Upper lobe of left lung (tissue), 6 donors: Measurements from ENCODE around the gene VSTM4. TPM values are rescaled to one million over a fixed set of nuclear protein-coding genes. Genes with fewer than 3 reads are reported as not detected.

Experiments
- ATAC-seq, 2 donors: fragments of 200-7000 bp; cut with Tn5 transposase; one replicate each; pipeline ENCODE4 v1.9.1; 2022; ENCODE audit warnings: mild to moderate bottlenecking in 2 of 2, moderate library complexity in 2 of 2; ENCODE audit not compliant: low FRiP score in 2 of 2
- DNase-seq, 2 donors: peaks; one replicate each; pipeline ENCODE4 v3.0.0-alpha.2; 2019 to 2020
- H3K27ac ChIP-seq, 4 donors: fragments of 200-600 bp; sonication (generic); one replicate each; pipeline ENCODE4 v1.5.1; 2016 to 2019
- H3K27me3 ChIP-seq, 4 donors: fragments of 200-600 bp; sonication (generic); one replicate each; pipeline ENCODE4 v1.5.1; 2017 to 2019
- H3K36me3 ChIP-seq, 4 donors: fragments of 200-600 bp; sonication (generic); one replicate each; pipeline ENCODE4 v1.5.1; 2016 to 2019
- H3K4me1 ChIP-seq, 4 donors: fragments of 200-600 bp; sonication (generic); one replicate each; pipeline ENCODE4 v1.5.1; 2018 to 2019
- H3K4me3 ChIP-seq, 4 donors: fragments of 200-600 bp; sonication (generic); one replicate each; pipeline ENCODE4 v1.5.1; 2017 to 2019; ENCODE audit warnings: mild to moderate bottlenecking in 2 of 4, moderate library complexity in 1 of 4
- H3K9me3 ChIP-seq, 4 donors: fragments of 200-600 bp; sonication (generic); one replicate each; pipeline ENCODE4 v1.5.1; 2018 to 2019
- CTCF ChIP-seq, 6 experiments: fragments of 450-650 bp in 4 of 6; fragments of 200-600 bp in 2 of 6; sonication (generic) in 2 of 6; IDR thresholded peaks; one replicate each; pipeline ENCODE4 v1.5.1; 2016 to 2019; ENCODE audit warnings: antibody characterized with exemption in 6 of 6
- EP300 ChIP-seq, 4 donors: sonication (generic); formaldehyde crosslinking; IDR thresholded peaks; one replicate each; pipeline ENCODE4 v1.5.1; 2017; ENCODE audit warnings: antibody characterized with exemption in 4 of 4, control low read depth in 2 of 4
- POLR2A ChIP-seq, 4 donors: fragments of 450-650 bp; IDR thresholded peaks; one replicate each; pipeline ENCODE4 v1.5.1; 2016 to 2017; ENCODE audit warnings: antibody characterized with exemption in 4 of 4, mild to moderate bottlenecking in 2 of 4
- POLR2AphosphoS5 ChIP-seq, 2 donors: sonication (generic); formaldehyde crosslinking; IDR thresholded peaks; one replicate each; pipeline ENCODE4 v1.5.1; 2017; ENCODE audit warnings: antibody characterized with exemption in 2 of 2
- WGBS, 2 donors: methylation state at CpG; one replicate each; pipeline ENCODE4 v1.1.5; 2017 to 2018; 5-methylcytosine and 5-hydroxymethylcytosine counted together
- total RNA-seq, 6 donors: library from RNA; depleted of rRNA in 4 of 6; stranded (reverse); fragments of >200 nt in 4 of 6; gene quantifications; one replicate each; pipeline versions ENCODE4 v1.1.0 to v1.2.1, GENCODE V29; 2016 to 2021
- donor health status: DM: no; HTN: no; CAD: no; lungs with moderate emphysema.
- donor health status: DM: no; HTN: yes; CAD: no; lungs with severe emphysema.

The VSTM4 gene
- total RNA-seq, 6 donors from 2014 or later = 8.5 to 24.3 (median 13.2) TPM

- ATAC-seq (peak; percentile 28 to 76), DNase-seq (peak; percentile 40 to 42)
- Histone ChIP-seq H3K27me3 (no peaks in the 10 kb centered on the region), H3K36me3 (no peaks in the 10 kb centered on the region), H3K27ac (peak overlapping the region in 1 of 4 donors; percentile 59), H3K4me3 (no peak overlapping the region), H3K9me3 (no peaks in the 10 kb centered on the region), H3K4me1 (peaks cover 3 to 45% (median 29%) of the 10 kb centered on the region in 4 donors)
- TF ChIP-seq EP300 (IDR thresholded peaks at IDR 0.05) (no peak), POLR2A (IDR thresholded peaks at IDR 0.05) (no peak), CTCF (IDR thresholded peaks at IDR 0.05) (no peak), POLR2AphosphoS5 (IDR thresholded peaks at IDR 0.05) (peak; percentile 18 to 28)
- 64 to 76% methylated on average over 6 to 9 of the region's 9 CpGs for WGBS, 2 donors
These were observed 5.5 kb downstream of the VSTM4 start for GRCh38 chr10:49109669-49110340.

- no peak for ATAC-seq
- Histone ChIP-seq H3K4me1 (peaks cover 3 to 39% (median 27%) of the 10 kb centered on the region in 4 donors), H3K4me3 (no peak overlapping the region), H3K9me3 (no peaks in the 10 kb centered on the region), H3K27me3 (no peaks in the 10 kb centered on the region), H3K36me3 (no peaks in the 10 kb centered on the region), H3K27ac (peak overlapping the region in 3 of 4 donors; percentile 5 to 17 (median 6))
- DNase-seq = peak in 1 of 2 donors; percentile 44
- WGBS, 2 donors = 90 to 92% methylated on average over 2 to 7 of the region's 7 CpGs
- TF ChIP-seq EP300 (IDR thresholded peaks at IDR 0.05) (no peak), CTCF (IDR thresholded peaks at IDR 0.05) (no peak), POLR2AphosphoS5 (IDR thresholded peaks at IDR 0.05) (no peak), POLR2A (IDR thresholded peaks at IDR 0.05) (no peak)
These were observed 6.7 kb downstream of the VSTM4 start for GRCh38 chr10:49108656-49109055.

GRCh38 chr10:49107887-49108267, 7.4 kb downstream of the VSTM4 start:
- Histone ChIP-seq H3K4me3 (no peak overlapping the region), H3K4me1 (peaks cover 3 to 34% (median 22%) of the 10 kb centered on the region in 4 donors), H3K27ac (peak overlapping the region in 1 of 4 donors; percentile 3), H3K27me3 (no peaks in the 10 kb centered on the region), H3K9me3 (no peaks in the 10 kb centered on the region), H3K36me3 (no peaks in the 10 kb centered on the region)
- TF ChIP-seq CTCF (IDR thresholded peaks at IDR 0.05) (no peak), POLR2AphosphoS5 (IDR thresholded peaks at IDR 0.05) (no peak), POLR2A (IDR thresholded peaks at IDR 0.05) (no peak), EP300 (IDR thresholded peaks at IDR 0.05) (no peak)
- WGBS, 2 donors = 95 to 96% methylated on average over 8 of the region's 8 CpGs
- DNase-seq = no peak
- no peak for ATAC-seq

- Histone ChIP-seq H3K36me3 (no peaks in the 10 kb centered on the region), H3K27ac (peak overlapping the region in 2 of 4 donors; percentile 3 to 48), H3K4me1 (peaks cover 3 to 30% (median 21%) of the 10 kb centered on the region in 4 donors), H3K9me3 (no peaks in the 10 kb centered on the region), H3K27me3 (no peaks in the 10 kb centered on the region), H3K4me3 (no peak overlapping the region)
- no peak for ATAC-seq
- TF ChIP-seq POLR2A (IDR thresholded peaks at IDR 0.05) = no peak
- no peak for TF ChIP-seq POLR2AphosphoS5 (IDR thresholded peaks at IDR 0.05)
- TF ChIP-seq EP300 (IDR thresholded peaks at IDR 0.05) = no peak
- no peak for TF ChIP-seq CTCF (IDR thresholded peaks at IDR 0.05)
- WGBS, 2 donors = 97 to 98% methylated on average over 7 to 17 of the region's 17 CpGs
- peak in 1 of 2 donors; percentile 51 for DNase-seq
These were observed 8.0 kb downstream of the VSTM4 start for GRCh38 chr10:49107111-49107886.
